Ectodermal cell (in vitro differentiated cells): ENCODE data around the gene SSR2.

Experiments used
- H3K27ac ChIP-seq: 2 replicates; pipeline ENCODE4 v1.7.0; 2013; ENCODE audit warnings: mild to moderate bottlenecking, low read depth, low read length; ENCODE audit not compliant: insufficient read depth, poor library complexity, severe bottlenecking
- H3K27me3 ChIP-seq: 2 replicates; pipeline ENCODE4 v1.7.0; 2013; ENCODE audit warnings: mild to moderate bottlenecking, low read length; ENCODE audit not compliant: insufficient read depth, control insufficient read depth, poor library complexity, severe bottlenecking
- H3K36me3 ChIP-seq: one replicate; pipeline ENCODE4 v1.7.0; 2013; ENCODE audit warnings: low read length; ENCODE audit not compliant: control insufficient read depth, insufficient read depth
- H3K4me1 ChIP-seq: one replicate; pipeline ENCODE4 v1.7.0; 2013; ENCODE audit warnings: low read length; ENCODE audit not compliant: control insufficient read depth, insufficient read depth
- H3K4me3 ChIP-seq: 2 replicates; pipeline ENCODE4 v1.7.0; 2013; ENCODE audit warnings: low read depth, low read length, control low read depth; ENCODE audit not compliant: insufficient read depth
- H3K9me3 ChIP-seq: 2 replicates; pipeline ENCODE4 v1.7.0; 2013; ENCODE audit warnings: mild to moderate bottlenecking, low read length, moderate library complexity; ENCODE audit not compliant: control insufficient read depth
- WGBS, 2 experiments: methylation state at CpG; one replicate each; pipeline ENCODE4 v1.1.7; 2013; ENCODE audit warnings: missing lambda C conversion rate in 2 of 2; 5-methylcytosine and 5-hydroxymethylcytosine counted together

The SSR2 gene

GRCh38 chr1:155966135-155966534, 54.6 kb downstream of the SSR2 start:
- H3K4me3 ChIP-seq: no peak overlapping the region
- no peaks in the 10 kb centered on the region for H3K9me3 ChIP-seq
- no peak overlapping the region for H3K27ac ChIP-seq
- H3K27me3 ChIP-seq: no peaks in the 10 kb centered on the region
- peaks cover 42% of the 10 kb centered on the region for H3K4me1 ChIP-seq
- WGBS, 2 experiments: 93 to 94% methylated on average over 9 of the region's 9 CpGs
- H3K36me3 ChIP-seq: peaks cover 44% of the 10 kb centered on the region

- H3K4me1 ChIP-seq: peaks cover 23% of the 10 kb centered on the region
- H3K27ac ChIP-seq: no peak overlapping the region
- no peaks in the 10 kb centered on the region for H3K27me3 ChIP-seq
- WGBS, 2 experiments: 94% methylated on average over 7 of the region's 7 CpGs
- H3K4me3 ChIP-seq: no peak overlapping the region
- no peaks in the 10 kb centered on the region for H3K9me3 ChIP-seq
- H3K36me3 ChIP-seq: peaks cover 57% of the 10 kb centered on the region
These were observed 56.6 kb downstream of the SSR2 start for GRCh38 chr1:155964193-155964592.

GRCh38 chr1:155962599-155963211, 58.0 kb downstream of the SSR2 start:
- Histone ChIP-seq H3K4me3 (no peak overlapping the region), H3K9me3 (no peaks in the 10 kb centered on the region), H3K27ac (no peak overlapping the region), H3K36me3 (peaks cover 68% of the 10 kb centered on the region), H3K4me1 (peaks cover 8% of the 10 kb centered on the region), H3K27me3 (no peaks in the 10 kb centered on the region)
- WGBS, 2 experiments: 96% methylated on average over 18 of the region's 18 CpGs

GRCh38 chr1:155961937-155962336, 58.8 kb downstream of the SSR2 start:
- H3K4me3 ChIP-seq: no peak overlapping the region
- H3K9me3 ChIP-seq: no peaks in the 10 kb centered on the region
- H3K36me3 ChIP-seq: peaks cover 75% of the 10 kb centered on the region
- H3K27ac ChIP-seq: no peak overlapping the region
- H3K27me3 ChIP-seq: no peaks in the 10 kb centered on the region
- WGBS, 2 experiments: 90 to 91% methylated on average over 14 of the region's 14 CpGs
- H3K4me1 ChIP-seq: peaks cover under 1% of the 10 kb centered on the region

GRCh38 chr1:155960081-155960745, 60.5 kb downstream of the SSR2 start:
- H3K4me1 ChIP-seq: no peaks in the 10 kb centered on the region
- H3K4me3 ChIP-seq: no peak overlapping the region
- peaks cover 76% of the 10 kb centered on the region for H3K36me3 ChIP-seq
- H3K27me3 ChIP-seq: no peaks in the 10 kb centered on the region
- H3K9me3 ChIP-seq: no peaks in the 10 kb centered on the region
- H3K27ac ChIP-seq: no peak overlapping the region
- 93 to 94% methylated on average over 3 of the region's 3 CpGs for WGBS, 2 experiments
